C4-2B (cell line): ENCODE results near the gene OR6C1.

Source experiments
- H3K27ac ChIP-seq: fragments of 450-650 bp; 2 replicates; pipeline ENCODE4 v1.5.1; 2017
- CTCF ChIP-seq: fragments of 450-650 bp; conservative IDR thresholded peaks from 2 replicates; pipeline ENCODE4 v1.5.1; 2017; ENCODE audit warnings: mild to moderate bottlenecking
- ZFX ChIP-seq: fragments of 450-650 bp; IDR thresholded peaks from 2 replicates; pipeline ENCODE4 v1.6.1; 2017

The OR6C1 gene

GRCh38 chr12:55362675-55363074, 48.5 kb downstream of the OR6C1 start, which contains the start of gene OR6C75:
Gene OR6C75 (plus strand): TSS chr12:55362975. CDS start chr12:55365111, 2,136 bp downstream.
- TF ChIP-seq ZFX (no peak), CTCF (no peak)
- no peak within 1 kb of the TSS for H3K27ac ChIP-seq

DNA sequence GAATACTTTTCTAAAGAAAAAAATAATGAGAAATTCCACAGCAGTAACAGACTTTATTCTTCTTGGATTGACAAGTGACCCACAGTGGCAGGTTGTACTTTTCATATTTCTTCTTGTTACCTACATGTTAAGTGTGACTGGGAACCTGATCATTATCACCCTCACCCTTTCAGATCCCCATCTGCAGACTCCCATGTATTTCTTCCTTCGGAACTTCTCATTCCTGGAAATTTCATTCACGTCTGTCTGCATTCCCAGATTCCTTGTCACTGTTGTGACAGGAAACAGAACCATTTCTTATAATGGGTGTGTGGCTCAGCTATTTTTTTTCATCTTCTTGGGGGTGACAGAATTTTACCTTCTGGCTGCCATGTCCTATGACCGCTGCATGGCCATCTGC, 50.9 kb downstream of the OR6C1 start:
- no peak for TF ChIP-seq CTCF
- TF ChIP-seq ZFX, result no peak
- H3K27ac ChIP-seq, result no peak overlapping the region
